GF-D8 (cell line): ENCODE results near the gene CHCHD6.

ENCODE experiments used
- DNase-seq: peaks from one replicate; lab custom pipeline; 2025; lab: John Stamatoyannopoulos, UW

The CHCHD6 gene

DNA sequence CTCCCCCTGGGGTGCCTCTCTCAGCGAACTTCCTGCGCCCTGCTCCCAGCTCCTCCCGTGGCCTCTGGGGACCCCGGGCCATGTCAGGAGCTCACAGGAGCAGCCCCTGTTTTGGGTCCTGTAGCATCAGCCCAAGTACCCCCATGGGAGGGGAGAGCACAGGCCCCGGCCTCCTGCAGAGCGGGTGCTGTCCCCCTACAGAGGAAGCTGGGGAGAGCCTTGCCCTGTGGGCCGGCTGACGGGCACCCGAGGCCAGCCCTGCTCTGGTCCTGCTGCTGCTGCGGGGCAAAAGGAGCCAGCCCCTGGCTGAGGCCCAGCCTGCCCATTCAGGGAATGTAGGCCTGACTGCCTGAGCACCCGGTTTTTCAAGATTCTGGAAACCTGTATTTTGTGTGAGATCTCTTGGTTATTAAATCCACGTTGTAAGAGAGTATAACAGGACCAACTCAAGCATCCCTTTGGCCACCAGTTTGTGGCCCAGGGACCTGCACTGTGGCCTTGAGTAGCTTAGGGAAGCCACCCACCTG lies 291.3 kb downstream of the CHCHD6 start:
- DNase-seq = no peak

- no peak for DNase-seq
Observed at GRCh38 chr3:126995926-126996512, 292.0 kb downstream of the CHCHD6 start.

- no peak for DNase-seq
Observed at GRCh38 chr3:126996905-126997304, 292.9 kb downstream of the CHCHD6 start.

DNA sequence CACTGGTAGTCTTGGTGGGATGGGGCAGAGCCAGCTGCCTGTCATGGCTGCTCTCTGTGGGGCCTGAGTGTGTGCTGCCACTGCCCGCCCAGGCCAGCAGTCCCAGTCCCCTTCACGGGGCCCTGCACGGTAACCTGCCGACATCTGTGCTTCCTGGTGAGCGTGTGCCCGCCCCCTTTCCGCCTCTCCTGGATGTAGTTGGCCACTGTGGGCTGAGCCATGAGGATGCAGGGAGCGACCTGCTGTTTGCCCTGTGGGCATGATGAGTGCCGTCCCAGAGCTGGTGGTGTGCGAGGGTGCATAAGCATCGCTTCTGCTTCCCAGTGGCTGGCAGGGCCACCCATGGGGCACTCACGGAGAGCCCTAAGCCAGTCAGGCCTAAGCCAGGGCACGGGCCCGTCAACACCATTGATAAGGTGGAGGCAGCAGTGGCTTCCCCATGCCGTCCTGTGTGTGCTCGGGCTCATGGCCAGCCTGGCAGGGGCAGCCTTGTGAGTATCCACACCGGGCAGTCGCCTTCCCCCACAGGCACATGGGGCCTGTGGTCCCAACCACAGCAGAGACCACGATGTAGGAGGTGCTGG lies 293.5 kb downstream of the CHCHD6 start:
- no peak for DNase-seq

DNA sequence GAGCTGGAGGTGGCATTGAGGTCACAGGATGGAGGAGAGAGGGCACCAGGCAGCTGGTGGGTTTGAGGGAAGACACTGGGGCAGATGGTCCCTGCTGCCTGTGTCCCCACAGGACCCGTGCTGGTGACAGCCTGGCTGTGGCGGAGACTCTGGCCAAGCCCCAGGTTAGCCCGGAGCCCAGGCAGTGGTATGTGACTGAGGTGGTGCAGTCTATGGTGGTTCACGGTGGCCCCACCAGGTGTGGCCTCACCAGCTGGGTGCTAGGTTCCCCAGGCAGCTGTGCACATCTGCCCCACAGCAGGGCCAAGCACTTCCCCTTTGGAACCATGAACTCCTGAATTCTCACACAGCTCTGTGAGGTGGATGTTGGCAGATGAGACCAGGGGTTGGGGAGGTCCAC lies 294.3 kb downstream of the CHCHD6 start:
- DNase-seq = no peak

DNA sequence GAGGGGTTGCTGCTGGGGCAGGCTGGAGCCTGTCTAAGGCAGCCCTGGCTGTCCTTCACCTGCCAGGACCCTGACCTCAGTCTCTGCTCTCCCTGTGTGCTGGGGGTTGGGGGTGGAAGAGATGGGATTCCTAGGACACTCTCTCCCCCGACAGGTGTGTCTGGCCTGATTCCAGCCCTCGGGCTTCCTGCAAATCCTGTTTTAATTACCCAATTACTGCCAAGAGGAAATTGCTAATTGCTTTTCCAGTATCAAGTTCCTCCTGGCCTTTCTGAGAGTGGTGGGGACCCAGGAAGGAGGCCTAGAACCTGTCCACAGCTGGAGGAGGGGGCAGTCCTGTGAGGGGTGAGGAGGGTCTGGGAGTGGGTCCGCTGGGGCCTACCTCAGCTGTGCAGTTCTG lies 294.7 kb downstream of the CHCHD6 start:
- no peak for DNase-seq

DNA sequence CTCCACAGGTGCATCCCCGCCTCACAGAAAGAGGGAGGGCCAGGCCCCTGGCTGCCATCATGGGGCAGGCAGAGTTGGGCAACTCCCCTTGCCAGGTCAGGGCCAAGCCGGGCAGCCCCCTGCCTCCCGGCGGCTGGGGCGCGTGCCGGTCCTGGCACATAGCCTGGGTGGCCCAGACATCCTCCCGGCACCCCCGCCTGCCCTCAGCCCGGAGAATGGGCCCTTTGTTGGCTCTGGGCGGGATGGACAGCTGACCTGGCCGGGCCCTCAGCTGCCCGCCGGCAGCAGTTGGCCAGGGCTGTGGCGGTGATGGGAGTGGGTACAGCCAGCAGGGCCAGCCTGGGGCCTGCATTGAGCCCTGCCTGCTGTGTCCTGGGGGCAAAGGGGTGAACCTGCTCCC lies 295.3 kb downstream of the CHCHD6 start:
- no peak for DNase-seq

DNA sequence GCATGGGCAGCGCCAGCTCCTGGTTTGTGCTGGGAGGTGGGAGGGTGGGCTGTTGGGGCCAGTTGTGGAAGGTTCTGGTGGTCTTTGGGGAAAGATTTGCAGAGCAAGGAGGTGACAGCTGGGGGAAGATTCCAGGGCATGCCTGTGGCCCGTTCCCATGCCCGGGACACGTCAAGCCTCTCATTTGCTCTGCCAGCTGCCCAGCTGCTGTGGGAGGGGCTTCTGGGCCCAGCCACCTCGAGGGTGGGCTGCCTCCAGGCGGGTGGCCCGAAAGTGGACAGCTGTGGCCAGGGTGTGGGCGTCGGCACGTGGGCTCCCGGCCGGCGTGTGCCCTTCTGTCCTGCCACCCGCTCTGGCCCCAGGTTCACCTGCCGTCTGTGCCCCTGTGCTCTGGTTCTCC lies 296.1 kb downstream of the CHCHD6 start:
- no peak for DNase-seq

DNA sequence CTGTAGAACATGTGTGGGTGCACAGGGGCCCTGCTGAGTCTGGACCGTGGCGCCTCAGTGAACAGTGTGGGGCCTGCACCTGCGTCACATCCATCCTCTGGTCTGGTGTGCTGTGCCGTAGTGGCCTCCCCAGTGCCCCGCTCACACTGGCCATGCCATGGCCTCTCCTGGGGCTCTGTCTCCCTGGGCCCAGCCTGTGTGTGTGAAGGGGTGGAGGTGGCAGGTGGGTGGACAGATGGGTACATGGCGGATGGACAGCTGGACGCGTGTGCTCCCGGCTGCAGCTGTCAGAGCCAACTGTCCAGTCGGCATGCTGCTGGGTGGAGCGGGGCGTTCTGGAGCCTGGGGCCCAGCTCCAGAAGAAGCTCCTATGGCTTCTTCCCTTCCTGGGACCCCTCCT lies 296.7 kb downstream of the CHCHD6 start:
- DNase-seq = no peak

GRCh38 chr3:127001486-127002194 lies 297.6 kb downstream of the CHCHD6 start:
- no peak for DNase-seq

- DNase-seq = no peak
Observed at GRCh38 chr3:127002195-127003174, 298.4 kb downstream of the CHCHD6 start.

DNA sequence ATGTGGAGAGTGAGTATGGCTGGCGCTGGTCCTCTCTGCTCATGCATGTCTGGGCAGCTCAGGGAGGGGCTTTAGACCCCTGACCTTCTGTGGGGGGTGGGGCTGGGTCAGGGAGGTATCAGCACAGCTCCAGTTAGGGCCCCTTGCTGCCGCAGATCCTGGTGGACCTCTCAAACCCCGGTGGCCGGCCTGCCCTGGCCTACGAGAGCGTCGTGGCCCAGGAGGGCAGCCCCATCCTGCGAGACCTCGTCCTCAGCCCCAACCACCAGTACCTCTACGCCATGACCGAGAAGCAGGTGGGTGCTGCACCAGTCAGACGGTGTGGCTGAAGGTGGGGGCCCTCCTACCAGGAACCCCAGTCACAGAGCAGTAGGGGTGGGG lies 299.1 kb downstream of the CHCHD6 start:
- no peak for DNase-seq

GRCh38 chr3:127003601-127004280 lies 299.7 kb downstream of the CHCHD6 start:
- DNase-seq = no peak

GRCh38 chr3:127004641-127005397 lies 300.8 kb downstream of the CHCHD6 start:
- DNase-seq = no peak

DNA sequence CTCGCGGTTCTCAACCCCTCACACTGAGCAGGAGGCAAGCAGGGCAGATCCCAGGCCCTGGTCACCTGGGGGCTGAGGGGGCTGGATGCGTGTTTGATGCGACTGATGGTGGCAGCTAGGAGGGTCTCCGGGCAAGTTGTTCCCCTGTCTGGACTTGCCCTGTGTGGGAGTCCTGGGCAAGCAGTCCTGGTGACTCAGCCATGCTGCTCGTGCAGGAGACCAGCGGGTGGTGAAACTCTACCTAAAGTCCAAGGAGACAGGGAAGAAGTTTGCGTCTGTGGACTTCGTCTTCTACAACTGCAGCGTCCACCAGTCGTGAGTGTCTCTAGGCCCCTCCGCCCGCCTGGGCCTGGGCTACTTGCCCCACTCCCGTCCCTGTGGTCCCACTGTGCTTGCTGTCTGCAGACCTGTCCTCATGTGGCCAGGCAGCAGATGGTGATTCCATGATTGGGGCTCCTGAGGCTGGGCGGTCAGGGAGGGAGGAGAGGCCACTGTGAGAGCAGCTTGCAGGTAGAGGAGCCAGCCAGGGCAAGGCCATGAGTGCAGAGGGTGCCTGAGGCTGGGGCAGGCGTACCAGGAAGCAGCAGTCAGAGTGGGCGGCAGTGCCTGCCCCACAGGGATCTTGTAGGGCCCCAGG lies 301.9 kb downstream of the CHCHD6 start:
- no peak for DNase-seq

DNA sequence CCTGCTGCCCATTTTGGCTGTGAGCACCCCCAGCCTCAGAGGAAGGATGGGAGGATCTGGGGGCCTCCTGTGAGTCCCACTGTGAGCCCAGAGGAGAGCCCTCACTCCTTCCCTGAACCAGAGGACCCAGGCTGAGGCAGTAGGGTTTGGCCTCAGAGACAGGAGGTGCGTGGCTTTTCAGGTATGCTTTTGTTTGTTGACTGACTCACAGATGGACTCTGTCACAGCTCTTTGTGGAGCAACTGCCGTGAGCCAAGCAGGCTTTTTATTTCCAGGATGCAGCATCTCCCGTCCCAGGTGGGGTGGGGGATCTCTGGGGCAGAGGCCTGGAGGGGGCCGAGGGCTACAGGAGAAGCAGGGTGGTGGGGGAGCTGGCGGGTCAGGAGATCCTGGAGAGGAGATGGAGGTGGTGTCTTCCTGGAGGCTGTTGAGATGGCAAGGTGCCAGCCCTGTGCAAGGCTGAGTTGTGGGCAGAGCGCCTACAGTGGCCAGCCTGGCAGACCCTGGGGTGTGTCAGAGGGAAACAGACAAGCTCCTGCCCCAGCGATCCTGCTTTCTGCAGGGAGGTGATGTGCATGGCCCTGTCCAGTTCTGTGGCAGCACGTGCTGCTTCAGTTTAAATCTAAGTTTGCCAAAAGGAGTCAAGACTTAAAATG lies 302.9 kb downstream of the CHCHD6 start:
- DNase-seq = no peak

DNA sequence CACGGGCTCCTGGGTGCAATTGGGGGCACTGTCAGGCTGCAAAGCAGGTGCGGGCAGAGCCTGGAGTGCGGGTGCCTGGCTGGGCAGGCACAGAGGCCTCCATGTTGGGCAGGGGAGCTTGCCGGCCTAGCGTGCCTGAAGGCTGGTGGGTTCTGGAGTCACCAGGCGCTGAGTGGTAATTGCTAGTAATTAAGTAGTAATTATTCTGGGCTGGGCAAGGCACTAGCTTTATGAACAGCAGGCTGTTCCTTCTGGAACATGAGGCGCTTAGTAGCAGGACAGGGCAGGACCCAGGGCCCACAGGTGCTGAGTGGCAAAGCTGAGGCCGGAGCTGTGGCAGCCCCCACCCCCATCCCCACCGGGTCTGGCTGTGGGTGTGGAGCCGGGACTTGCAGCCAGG lies 304.2 kb downstream of the CHCHD6 start:
- DNase-seq = no peak

DNA sequence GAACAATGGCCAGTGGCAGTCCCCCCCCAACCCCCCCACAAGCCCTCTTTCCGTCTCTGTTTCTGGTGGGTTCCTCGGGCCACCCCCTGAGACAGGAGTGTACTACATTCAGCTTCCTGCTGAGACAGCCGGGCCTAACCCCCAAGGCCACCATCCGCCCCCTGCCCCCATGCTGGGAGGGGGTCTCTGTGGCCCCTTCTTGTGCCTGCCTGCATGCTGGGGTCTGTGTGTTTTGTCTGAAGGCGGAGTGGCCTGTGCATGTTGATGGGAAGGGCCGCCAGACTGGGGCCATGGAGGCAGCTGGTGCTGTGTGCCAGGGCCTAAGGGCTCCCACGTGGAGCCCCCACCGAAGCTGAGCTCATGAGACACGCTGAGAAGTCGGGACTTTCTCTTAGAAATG lies 305.5 kb downstream of the CHCHD6 start:
- no peak for DNase-seq
